Large intestine (tissue), 3 donors: ENCODE data around the gene MAP6D1. TPM values are rescaled to one million over a fixed set of nuclear protein-coding genes. Genes with fewer than 3 reads are reported as not detected.
A peak's percentile ranks its signal among the peaks of the same experiment; 100 is the strongest.

Experiments
- DNase-seq, 2 donors: peaks; one replicate each; pipeline versions ENCODE4 v3.0.0 to v3.0.0-alpha.2; 2013
- H3K27ac ChIP-seq: one replicate; pipeline ENCODE4 v1.5.1; 2013; ENCODE audit warnings: low read length
- H3K27me3 ChIP-seq: 2 replicates; pipeline ENCODE4 v1.6.1; 2013; ENCODE audit warnings: low read length; ENCODE audit not compliant: control insufficient read depth, insufficient read depth
- H3K36me3 ChIP-seq: 2 replicates; pipeline ENCODE4 v1.6.1; 2013; ENCODE audit warnings: low read length; ENCODE audit not compliant: control insufficient read depth, insufficient read depth
- H3K4me1 ChIP-seq: one replicate; pipeline ENCODE4 v1.6.1; 2013; ENCODE audit warnings: low read length; ENCODE audit not compliant: control insufficient read depth, insufficient read depth
- H3K4me3 ChIP-seq: one replicate; pipeline ENCODE4 v1.5.1; 2013; ENCODE audit warnings: low read length
- H3K9me3 ChIP-seq: one replicate; pipeline ENCODE4 v1.6.1; 2013; ENCODE audit warnings: mild to moderate bottlenecking, low read depth, low read length, moderate library complexity; ENCODE audit not compliant: control insufficient read depth
- WGBS: methylation state at CpG from one replicate; pipeline ENCODE4 v1.1.5; 2013; ENCODE audit warnings: low lambda C conversion rate; ENCODE audit not compliant: insufficient coverage; 5-methylcytosine and 5-hydroxymethylcytosine counted together
- polyA plus RNA-seq: library from polyadenylated mRNA; unstranded; fragments of 120-200 nt; gene quantifications from one replicate; pipeline ENCODE4 v1.2.1, GENCODE V29; 2013

MAP6D1 gene
- polyA plus RNA-seq, 1 donor = 1.5 TPM

DNA sequence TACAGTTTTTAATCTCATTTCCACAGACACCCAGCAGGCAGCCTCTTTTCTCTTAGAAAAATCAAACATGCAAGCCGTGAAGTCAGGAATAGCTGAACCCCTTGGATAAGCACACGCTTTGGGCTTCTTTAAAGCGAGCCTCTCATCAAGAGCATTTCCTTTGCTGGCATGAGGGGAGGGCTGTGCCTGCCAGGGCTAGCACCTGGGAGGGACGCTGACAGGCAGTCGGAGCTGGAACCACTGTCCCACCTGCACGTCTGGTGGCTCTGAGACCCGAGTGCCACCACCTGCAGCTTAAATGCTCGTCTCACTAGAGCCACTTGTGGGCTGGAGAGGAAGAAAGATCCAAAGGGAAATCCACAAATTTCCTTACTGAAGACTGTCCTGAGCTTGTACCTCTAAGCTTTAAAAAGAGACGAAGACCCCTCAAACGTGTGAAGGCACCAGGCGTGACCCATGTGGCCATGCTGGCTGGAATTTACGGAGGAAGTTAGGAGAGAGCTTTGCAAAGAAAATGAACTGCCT is 9.4 kb downstream of the MAP6D1 start:
- Histone ChIP-seq H3K9me3 (no peaks in the 10 kb centered on the region), H3K27me3 (no peaks in the 10 kb centered on the region), H3K4me1 (no peaks in the 10 kb centered on the region), H3K27ac (no peak overlapping the region), H3K36me3 (peaks cover 20% of the 10 kb centered on the region), H3K4me3 (no peak overlapping the region)
- DNase-seq = no peak
- 50% methylated on average over 2 of the region's 12 CpGs for WGBS

DNA sequence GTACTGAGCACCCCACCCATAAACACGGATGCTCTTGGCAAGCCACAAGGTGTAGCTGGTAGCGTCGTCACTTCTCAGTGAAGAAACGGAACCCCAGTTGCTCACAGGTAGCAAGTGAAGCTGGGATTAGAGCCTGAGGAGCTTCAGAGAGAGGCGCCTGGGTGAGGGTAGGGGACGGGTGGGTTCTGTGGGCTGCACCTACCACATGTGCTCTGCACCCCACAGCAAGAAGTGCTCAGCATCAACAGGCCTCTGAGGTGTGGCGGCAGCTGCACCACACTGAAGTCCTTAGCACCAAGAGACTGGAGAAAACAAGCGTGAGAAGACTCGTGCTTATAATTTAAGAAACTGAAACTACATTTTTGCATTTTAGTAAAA is 9.8 kb downstream of the MAP6D1 start:
- DNase-seq = no peak
- H3K36me3 ChIP-seq = peaks cover 25% of the 10 kb centered on the region
- no peaks in the 10 kb centered on the region for H3K4me1 ChIP-seq
- H3K9me3 ChIP-seq = no peaks in the 10 kb centered on the region
- H3K4me3 ChIP-seq = no peak overlapping the region
- no peaks in the 10 kb centered on the region for H3K27me3 ChIP-seq
- no CpG with 5 or more reads among the region's 9 CpGs for WGBS
- no peak overlapping the region for H3K27ac ChIP-seq

DNA sequence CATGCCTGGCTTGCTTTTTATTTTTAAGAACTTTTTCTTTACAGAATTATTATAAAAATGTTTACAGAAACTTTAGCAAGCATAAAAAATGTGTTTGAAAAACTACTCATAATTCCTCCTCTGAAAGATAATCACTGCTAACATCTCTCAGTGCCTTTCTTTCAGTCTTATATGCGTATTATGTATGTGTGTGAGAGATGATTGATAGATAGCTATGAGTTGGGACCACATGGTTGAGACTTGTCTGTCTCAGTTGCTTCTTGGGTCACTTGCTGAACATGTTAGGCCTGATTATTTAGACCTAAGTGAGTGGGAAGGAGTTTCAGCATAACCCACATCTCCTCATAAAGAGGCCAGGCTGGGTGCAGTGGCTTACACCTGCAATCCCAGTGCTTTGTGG is 11.1 kb downstream of the MAP6D1 start:
- DNase-seq = no peak
- peaks cover 4% of the 10 kb centered on the region for H3K4me1 ChIP-seq
- H3K9me3 ChIP-seq = no peaks in the 10 kb centered on the region
- no peak overlapping the region for H3K27ac ChIP-seq
- no peaks in the 10 kb centered on the region for H3K27me3 ChIP-seq
- peaks cover 32% of the 10 kb centered on the region for H3K36me3 ChIP-seq
- no CpG with 5 or more reads among the region's 1 CpG for WGBS
- H3K4me3 ChIP-seq = no peak overlapping the region

DNA sequence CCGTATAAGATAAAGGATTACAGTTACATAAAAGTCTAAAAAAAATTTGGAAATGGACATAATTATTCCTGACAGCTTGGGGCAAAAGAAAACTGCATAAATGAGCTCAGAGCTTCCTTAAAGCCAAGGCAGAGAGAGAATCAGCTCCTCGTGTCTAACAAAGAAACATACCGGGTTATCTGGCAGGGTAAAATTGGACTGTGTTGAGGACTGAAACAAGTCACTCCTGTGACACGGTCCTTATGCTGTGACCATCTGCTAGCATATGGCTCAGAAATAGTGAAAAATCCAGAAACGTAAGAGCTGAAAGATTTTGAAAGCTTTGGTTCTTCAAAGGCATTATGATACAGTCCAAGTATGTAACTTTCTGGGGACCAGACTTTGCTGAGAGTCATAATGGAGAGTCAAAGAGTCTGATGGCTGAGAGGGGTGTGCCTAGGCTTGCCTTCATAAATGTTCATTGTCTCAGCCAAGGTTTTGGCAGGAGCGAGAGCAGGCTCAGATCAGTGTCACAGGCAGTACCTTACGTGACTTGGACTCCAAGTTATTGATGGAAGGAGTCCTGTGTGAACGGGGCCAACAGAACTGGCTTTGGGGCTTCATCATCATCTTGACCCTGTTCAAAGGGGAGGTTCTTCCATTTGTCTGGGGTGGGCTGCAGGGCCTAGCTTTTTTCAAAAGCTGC is 12.5 kb downstream of the MAP6D1 start:
- 44% methylated on average over 1 of the region's 8 CpGs for WGBS
- H3K27me3 ChIP-seq = no peaks in the 10 kb centered on the region
- peaks cover 13% of the 10 kb centered on the region for H3K4me1 ChIP-seq
- H3K27ac ChIP-seq = no peak overlapping the region
- no peak overlapping the region for H3K4me3 ChIP-seq
- peaks cover 40% of the 10 kb centered on the region for H3K36me3 ChIP-seq
- DNase-seq = no peak
- H3K9me3 ChIP-seq = no peaks in the 10 kb centered on the region

DNA sequence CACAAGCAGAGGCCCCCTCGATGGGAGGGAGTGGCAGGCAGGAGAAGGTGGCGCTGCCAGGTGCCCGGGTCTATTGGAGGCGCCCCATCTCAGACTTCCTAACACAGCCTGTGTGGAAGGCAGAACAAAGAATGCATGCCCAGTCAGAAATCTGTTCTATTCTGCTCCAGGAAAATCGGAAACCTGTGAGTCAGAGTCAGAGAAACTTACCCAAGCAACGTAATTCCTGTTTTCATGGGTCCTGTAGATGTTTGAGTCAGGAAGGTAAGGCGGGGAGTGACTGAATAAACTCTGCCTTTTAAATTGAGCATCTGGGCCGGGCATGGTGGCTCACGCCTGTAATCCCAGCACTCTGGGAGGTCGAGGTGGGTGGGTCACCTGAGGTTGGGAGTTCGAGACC is 13.7 kb downstream of the MAP6D1 start:
- WGBS = 100% methylated on average over 1 of the region's 11 CpGs
- Histone ChIP-seq H3K27ac (no peak overlapping the region), H3K27me3 (no peaks in the 10 kb centered on the region), H3K4me1 (peaks cover 13% of the 10 kb centered on the region), H3K36me3 (peaks cover 46% of the 10 kb centered on the region), H3K4me3 (no peak overlapping the region), H3K9me3 (no peaks in the 10 kb centered on the region)
- no peak for DNase-seq

DNA sequence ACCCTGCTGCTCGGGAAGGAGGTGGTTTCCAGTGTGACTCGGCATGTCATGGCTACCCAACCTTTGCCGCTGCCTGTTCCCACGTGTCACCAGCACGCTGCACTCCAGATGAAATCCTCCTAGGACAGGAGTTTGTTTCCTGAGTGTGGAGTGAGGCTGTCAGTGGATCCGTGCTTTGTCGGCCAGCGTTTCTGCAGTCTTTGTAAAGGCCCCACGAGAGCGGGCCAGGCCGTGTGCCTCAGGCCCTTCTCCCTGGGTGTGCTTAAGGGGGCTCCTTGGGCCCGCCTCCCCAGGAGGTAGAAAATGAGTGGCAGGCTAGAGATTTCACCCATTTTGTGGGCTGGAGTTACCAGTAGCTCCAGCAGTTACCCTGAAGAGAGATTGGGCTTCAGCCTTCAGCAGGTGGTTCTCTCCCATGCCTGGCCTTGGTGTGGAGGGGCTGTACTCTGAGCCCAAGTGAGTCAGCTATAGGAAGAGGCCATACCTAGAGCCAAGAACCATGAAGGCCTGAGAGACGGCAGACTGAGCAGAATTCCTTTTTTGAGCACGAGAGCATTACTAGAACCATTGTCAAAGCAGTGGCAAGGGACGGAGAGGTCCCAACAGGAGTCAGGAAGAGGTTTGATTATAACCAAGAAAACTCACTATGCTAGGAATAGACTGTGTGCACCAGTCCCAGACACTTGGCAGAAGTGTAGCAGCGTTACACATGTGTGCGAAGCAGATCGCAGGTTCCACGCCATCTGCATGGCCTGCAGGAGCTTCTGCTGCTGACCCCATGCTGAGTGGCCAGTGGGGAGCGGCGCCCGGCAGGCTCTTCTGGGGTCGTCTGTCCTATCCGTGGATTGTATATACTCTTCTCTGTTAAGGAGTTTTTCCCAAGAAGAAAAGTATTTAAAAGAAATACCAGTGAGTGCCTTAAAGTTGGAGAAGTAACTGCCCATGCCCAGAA is 14.5 kb downstream of the MAP6D1 start:
- Histone ChIP-seq H3K27ac (no peak overlapping the region), H3K9me3 (no peaks in the 10 kb centered on the region), H3K27me3 (no peaks in the 10 kb centered on the region), H3K36me3 (peaks cover 50% of the 10 kb centered on the region), H3K4me3 (no peak overlapping the region), H3K4me1 (peaks cover 13% of the 10 kb centered on the region)
- whole genome bisulfite sequencing = no CpG with 5 or more reads among the region's 24 CpGs
- no peak for DNase-seq

DNA sequence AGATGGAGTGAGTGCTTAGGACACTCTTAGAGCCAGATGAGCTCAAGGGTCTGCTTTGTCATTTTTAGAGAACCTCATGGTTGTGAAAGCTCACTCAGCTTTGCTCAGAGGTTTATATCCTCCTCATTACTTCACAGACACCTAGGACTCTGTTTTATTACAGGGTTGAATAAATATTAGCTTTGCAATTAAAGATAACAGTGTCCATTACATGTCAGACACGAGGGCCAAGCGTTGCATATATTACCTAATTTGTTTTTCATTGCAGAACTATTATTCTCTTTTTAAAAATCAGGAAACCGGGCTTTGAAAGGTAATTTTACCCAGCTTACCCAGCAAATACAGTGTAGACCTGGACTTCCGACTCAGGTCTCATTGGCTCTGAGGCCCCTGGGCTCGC is 16.1 kb downstream of the MAP6D1 start:
- peak overlapping the region; percentile 53 for H3K27ac ChIP-seq
- no peaks in the 10 kb centered on the region for H3K9me3 ChIP-seq
- no peaks in the 10 kb centered on the region for H3K27me3 ChIP-seq
- peak; percentile 42 to 76 for DNase-seq
- no CpG with 5 or more reads among the region's 5 CpGs for WGBS
- peaks cover 13% of the 10 kb centered on the region for H3K4me1 ChIP-seq
- H3K4me3 ChIP-seq = no peak overlapping the region
- peaks cover 64% of the 10 kb centered on the region for H3K36me3 ChIP-seq

DNA sequence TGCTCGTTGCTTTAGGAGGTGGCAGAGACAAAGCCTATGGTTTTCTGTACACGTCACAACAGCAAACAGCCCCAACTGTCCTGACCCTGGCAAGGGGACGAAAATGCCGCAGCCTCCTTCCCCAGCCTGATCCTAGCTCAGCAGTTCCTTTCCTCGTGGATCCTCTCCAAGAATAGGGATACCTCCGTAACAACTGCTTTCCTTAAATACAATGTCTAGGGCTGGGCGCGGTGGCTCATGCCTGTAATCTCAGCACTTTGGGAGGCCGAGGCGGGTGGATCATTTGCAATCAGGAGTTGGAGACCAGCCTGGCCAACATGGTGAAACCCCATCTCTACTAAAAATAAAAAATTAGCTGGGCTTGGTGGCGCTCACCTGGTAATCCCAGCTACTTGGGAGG is 17.0 kb downstream of the MAP6D1 start:
- Histone ChIP-seq H3K36me3 (peaks cover 70% of the 10 kb centered on the region), H3K9me3 (no peaks in the 10 kb centered on the region), H3K27me3 (no peaks in the 10 kb centered on the region), H3K4me1 (peaks cover 13% of the 10 kb centered on the region), H3K4me3 (no peak overlapping the region), H3K27ac (no peak overlapping the region)
- no peak for DNase-seq
- no CpG with 5 or more reads among the region's 11 CpGs for WGBS

DNA sequence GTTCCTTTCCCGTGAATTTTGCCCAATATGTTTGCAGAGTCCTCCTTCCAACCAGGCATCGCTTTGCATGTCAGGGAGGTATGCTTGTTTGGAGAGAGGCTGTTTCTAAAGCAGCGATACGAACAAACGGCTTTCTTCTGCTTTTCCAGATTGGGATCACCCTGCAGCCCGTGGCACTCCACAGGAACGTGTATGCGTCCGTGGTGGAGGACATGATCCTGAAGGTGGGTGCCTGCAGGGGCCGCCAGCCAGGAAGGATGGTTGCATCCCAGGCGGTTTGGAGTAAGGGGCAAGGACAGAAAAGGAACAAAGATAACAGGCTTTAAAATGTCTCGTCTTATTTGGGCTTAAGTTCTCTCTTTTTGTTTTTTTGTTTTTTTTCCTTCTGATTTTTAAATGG is 17.5 kb downstream of the MAP6D1 start:
- Histone ChIP-seq H3K4me1 (peaks cover 13% of the 10 kb centered on the region), H3K36me3 (peaks cover 73% of the 10 kb centered on the region), H3K27ac (no peak overlapping the region), H3K27me3 (no peaks in the 10 kb centered on the region), H3K9me3 (no peaks in the 10 kb centered on the region), H3K4me3 (no peak overlapping the region)
- 100% methylated on average over 2 of the region's 12 CpGs for WGBS
- no peak for DNase-seq

DNA sequence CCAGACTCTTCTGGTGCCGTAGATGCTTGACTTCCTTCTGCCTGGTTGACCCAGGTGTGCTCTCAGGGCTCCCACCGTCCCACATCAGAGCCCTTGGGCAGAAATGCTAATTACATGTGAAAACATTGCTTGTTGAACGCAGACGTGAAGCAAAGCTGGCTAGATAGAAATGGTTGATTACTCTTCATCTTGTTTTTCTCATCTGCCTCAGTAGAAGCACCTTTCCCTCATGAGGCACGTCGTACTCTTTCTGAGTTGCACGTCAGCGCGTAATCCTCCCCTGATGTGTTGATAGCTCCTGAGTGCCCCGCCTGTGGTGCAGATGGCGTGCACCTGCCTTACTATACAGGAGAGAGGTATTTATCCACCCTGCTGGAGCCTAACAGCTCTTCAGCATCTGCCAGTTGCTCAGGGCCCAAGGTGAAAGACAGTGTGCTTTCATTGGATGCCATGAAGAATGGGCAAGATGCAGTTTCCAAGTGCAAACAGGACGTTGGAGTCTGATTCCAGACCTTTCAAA is 18.1 kb downstream of the MAP6D1 start:
- Histone ChIP-seq H3K27me3 (no peaks in the 10 kb centered on the region), H3K27ac (no peak overlapping the region), H3K4me1 (peaks cover 13% of the 10 kb centered on the region), H3K9me3 (no peaks in the 10 kb centered on the region), H3K4me3 (no peak overlapping the region), H3K36me3 (peaks cover 72% of the 10 kb centered on the region)
- WGBS = 100% methylated on average over 1 of the region's 12 CpGs
- peak in 1 of 2 donors; percentile 27 for DNase-seq
